HEK293T (cell line): Measurements from ENCODE around the gene SNRPA1.

Experiments used
- BHLHE40 ChIP-seq: fragments of 450-650 bp; IDR thresholded peaks from 2 replicates; pipeline ENCODE4 v1.6.1; 2016; ENCODE audit warnings: mild to moderate bottlenecking, moderate library complexity, borderline replicate concordance
- ELF4 ChIP-seq: fragments of 450-650 bp; IDR thresholded peaks from 2 replicates; pipeline ENCODE4 v1.6.1; 2017; ENCODE audit warnings: antibody characterized with exemption
- FOXK2 ChIP-seq: fragments of 450-650 bp; IDR thresholded peaks from 2 replicates; pipeline ENCODE4 v1.6.1; 2016; ENCODE audit warnings: mild to moderate bottlenecking
- FOXM1 ChIP-seq: fragments of 450-650 bp; IDR thresholded peaks from 2 replicates; pipeline ENCODE4 v1.6.1; 2017; ENCODE audit warnings: mild to moderate bottlenecking, borderline replicate concordance
- LEF1 ChIP-seq: fragments of 450-650 bp; IDR thresholded peaks from 2 replicates; pipeline ENCODE4 v1.6.1; 2017; ENCODE audit warnings: mild to moderate bottlenecking, borderline replicate concordance
- SP1 ChIP-seq: fragments of 450-650 bp; IDR thresholded peaks from 2 replicates; pipeline ENCODE4 v1.6.1; 2017
- SUZ12 ChIP-seq: fragments of 450-650 bp; IDR thresholded peaks from 2 replicates; pipeline ENCODE4 v1.6.1; 2016; ENCODE audit warnings: mild to moderate bottlenecking
- TARDBP ChIP-seq: fragments of 450-650 bp; IDR thresholded peaks from 2 replicates; pipeline ENCODE4 v1.6.1; 2016

GRCh38 chr15:101244889-101245668 is 50.0 kb downstream of the SNRPA1 start:
- no peak for TF ChIP-seq FOXM1
- no peak for TF ChIP-seq ELF4
- no peak for TF ChIP-seq BHLHE40
- no peak for TF ChIP-seq FOXK2
- no peak for TF ChIP-seq SP1
- no peak for TF ChIP-seq SUZ12
- TF ChIP-seq TARDBP = no peak
- no peak for TF ChIP-seq LEF1
